Measurements from ENCODE around the gene SNED1.

GRCh38 chr2:240953426-240954410 lies 44.7 kb upstream of the SNED1 start:
- TF ChIP-seq EZH2 (optimal IDR thresholded peaks at IDR 0.05; ENCODE audit: low read depth, low read length) (no peak), EZH2phosphoT487 (IDR thresholded peaks at IDR 0.05; ENCODE audit: low read length) (no peak)
- TF ChIP-seq, protein P1, sequence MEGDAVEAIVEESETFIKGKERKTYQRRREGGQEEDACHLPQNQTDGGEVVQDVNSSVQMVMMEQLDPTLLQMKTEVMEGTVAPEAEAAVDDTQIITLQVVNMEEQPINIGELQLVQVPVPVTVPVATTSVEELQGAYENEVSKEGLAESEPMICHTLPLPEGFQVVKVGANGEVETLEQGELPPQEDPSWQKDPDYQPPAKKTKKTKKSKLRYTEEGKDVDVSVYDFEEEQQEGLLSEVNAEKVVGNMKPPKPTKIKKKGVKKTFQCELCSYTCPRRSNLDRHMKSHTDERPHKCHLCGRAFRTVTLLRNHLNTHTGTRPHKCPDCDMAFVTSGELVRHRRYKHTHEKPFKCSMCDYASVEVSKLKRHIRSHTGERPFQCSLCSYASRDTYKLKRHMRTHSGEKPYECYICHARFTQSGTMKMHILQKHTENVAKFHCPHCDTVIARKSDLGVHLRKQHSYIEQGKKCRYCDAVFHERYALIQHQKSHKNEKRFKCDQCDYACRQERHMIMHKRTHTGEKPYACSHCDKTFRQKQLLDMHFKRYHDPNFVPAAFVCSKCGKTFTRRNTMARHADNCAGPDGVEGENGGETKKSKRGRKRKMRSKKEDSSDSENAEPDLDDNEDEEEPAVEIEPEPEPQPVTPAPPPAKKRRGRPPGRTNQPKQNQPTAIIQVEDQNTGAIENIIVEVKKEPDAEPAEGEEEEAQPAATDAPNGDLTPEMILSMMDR (IDR thresholded peaks at IDR 0.05; ENCODE audit: low read length) = no peak
